ENCODE data around the gene GADD45GIP1.
"Not testable (repeated sequence)": the region's sequence is repeated elsewhere in the genome, so short reads cannot be mapped to it uniquely, and the experiment has no call there.

Gene GADD45GIP1

GRCh38 chr19:12987781-12988180, 30.8 kb upstream of the GADD45GIP1 start:
- no peak for DNase-seq

- no peak for DNase-seq
Observed at GRCh38 chr19:12987190-12987589, 30.2 kb upstream of the GADD45GIP1 start.

- no peak for DNase-seq
Observed at GRCh38 chr19:12986726-12987125, 29.7 kb upstream of the GADD45GIP1 start.

- no peak for DNase-seq
Observed at GRCh38 chr19:12985049-12985776, 28.2 kb upstream of the GADD45GIP1 start.

GRCh38 chr19:12984683-12985048, 27.6 kb upstream of the GADD45GIP1 start:
- no peak for DNase-seq

- DNase-seq = no peak
Observed at GRCh38 chr19:12984143-12984627, 27.2 kb upstream of the GADD45GIP1 start.

GRCh38 chr19:12983542-12984142, 26.6 kb upstream of the GADD45GIP1 start:
- peak; percentile 81 for DNase-seq

- DNase-seq = no peak
Observed at GRCh38 chr19:12983091-12983490, 26.1 kb upstream of the GADD45GIP1 start.

- no peak for DNase-seq
Observed at GRCh38 chr19:12982648-12983047, 25.6 kb upstream of the GADD45GIP1 start.

GRCh38 chr19:12979974-12980373, 23.0 kb upstream of the GADD45GIP1 start:
- DNase-seq = no peak

- not testable (repeated sequence) for DNase-seq
Observed at GRCh38 chr19:12976109-12976508, 19.1 kb upstream of the GADD45GIP1 start.

- DNase-seq = no peak
Observed at GRCh38 chr19:12975221-12975741, 18.3 kb upstream of the GADD45GIP1 start.

- no peak for DNase-seq
Observed at GRCh38 chr19:12974301-12975220, 17.5 kb upstream of the GADD45GIP1 start.

GRCh38 chr19:12973236-12973635, 16.2 kb upstream of the GADD45GIP1 start:
- DNase-seq = no peak

- no peak for DNase-seq
Observed at GRCh38 chr19:12970070-12970820, 13.2 kb upstream of the GADD45GIP1 start.

GRCh38 chr19:12969292-12969988, 12.4 kb upstream of the GADD45GIP1 start, which contains the start of gene DAND5:
Gene DAND5 (plus strand): TSS chr19:12969576. CDS start chr19:12969661, 85 bp downstream.
- DNase-seq = no peak

GRCh38 chr19:12967907-12968306, 10.9 kb upstream of the GADD45GIP1 start:
- DNase-seq = no peak

GRCh38 chr19:12965812-12966135, 8.8 kb upstream of the GADD45GIP1 start:
- DNase-seq = no peak

GRCh38 chr19:12965017-12965811, 8.2 kb upstream of the GADD45GIP1 start:
- peak; percentile 85 for DNase-seq

GRCh38 chr19:12959481-12959880, 2.5 kb upstream of the GADD45GIP1 start:
- no peak for DNase-seq

- DNase-seq = not testable (repeated sequence)
Observed at GRCh38 chr19:12957389-12957952, 448 bp upstream of the GADD45GIP1 start.
